22Rv1 (cell line): ENCODE results near the gene LCA5.

Experiments used
- CTCF ChIP-seq: fragments of 450-650 bp; IDR thresholded peaks from 2 replicates; pipeline ENCODE4 v1.5.1; 2017; ENCODE audit warnings: mild to moderate bottlenecking
- ZFX ChIP-seq: fragments of 450-650 bp; IDR thresholded peaks from 2 replicates; pipeline ENCODE4 v1.6.1; 2017; ENCODE audit warnings: antibody characterized with exemption, borderline replicate concordance

DNA sequence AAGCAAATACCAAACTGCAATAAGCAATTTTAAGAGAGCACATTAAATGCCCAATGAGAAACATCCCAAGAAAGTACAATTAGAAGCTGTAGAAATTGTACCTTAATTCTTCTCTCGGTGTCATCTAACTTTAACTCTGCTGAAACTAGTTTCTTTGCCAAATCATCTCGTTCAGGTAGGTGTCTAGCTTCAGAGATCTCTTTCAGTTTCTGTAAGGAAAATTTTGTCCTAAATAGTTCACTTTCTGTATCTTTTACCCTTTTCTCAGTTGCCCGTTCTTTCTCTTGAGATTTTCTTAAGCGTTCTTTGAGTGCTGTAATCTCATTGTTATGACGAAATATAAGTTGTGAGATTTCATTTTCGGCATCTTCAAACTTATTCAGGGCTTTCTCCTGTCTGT is 24.1 kb downstream of the LCA5 start:
- TF ChIP-seq CTCF (no peak), ZFX (no peak)
